SJSA1 (cell line): ENCODE results near the gene GNS. TPM values are rescaled to one million over a fixed set of nuclear protein-coding genes. Genes with fewer than 3 reads are reported as not detected.

ENCODE experiments used
- DNase-seq, 2 experiments: peaks; one replicate each; pipeline ENCODE4 v3.0.0-alpha.2; 2015 to 2020; ENCODE audit warnings: low spot score in 2 of 2, low read depth in 1 of 2
- H3K27ac ChIP-seq: fragments of 250-450 bp; sonication (Bioruptor Pico); 2 replicates; pipeline ENCODE4 v1.5.1; 2020; ENCODE audit warnings: mild to moderate bottlenecking, moderate library complexity
- H3K27me3 ChIP-seq: fragments of 250-450 bp; sonication (Bioruptor Pico); replicated peaks from 2 replicates; pipeline ENCODE4 v1.5.1; 2020; ENCODE audit warnings: mild to moderate bottlenecking, moderate library complexity
- H3K36me3 ChIP-seq: fragments of 250-450 bp; sonication (Bioruptor Pico); 2 replicates; pipeline ENCODE4 v1.5.1; 2020; ENCODE audit warnings: mild to moderate bottlenecking
- H3K4me1 ChIP-seq: fragments of 250-450 bp; sonication (Bioruptor Pico); replicated peaks from 2 replicates; pipeline ENCODE4 v1.6.1; 2021; ENCODE audit warnings: mild to moderate bottlenecking
- H3K4me3 ChIP-seq: fragments of 250-450 bp; sonication (Bioruptor Pico); 2 replicates; pipeline ENCODE4 v1.5.1; 2020; ENCODE audit warnings: mild to moderate bottlenecking
- H3K9me3 ChIP-seq: fragments of 250-450 bp; sonication (Bioruptor Pico); replicated peaks from 2 replicates; pipeline ENCODE4 v1.5.1; 2020; ENCODE audit warnings: mild to moderate bottlenecking
- total RNA-seq: library from RNA; depleted of rRNA; stranded (reverse); fragments of >200 nt; shearing (Covaris generic); gene quantifications from 2 replicates; pipeline ENCODE4 v1.2.3, GENCODE V29; 2014

Gene GNS
- total RNA-seq, 1 experiment from 2014 or later: 97.6 TPM

DNA sequence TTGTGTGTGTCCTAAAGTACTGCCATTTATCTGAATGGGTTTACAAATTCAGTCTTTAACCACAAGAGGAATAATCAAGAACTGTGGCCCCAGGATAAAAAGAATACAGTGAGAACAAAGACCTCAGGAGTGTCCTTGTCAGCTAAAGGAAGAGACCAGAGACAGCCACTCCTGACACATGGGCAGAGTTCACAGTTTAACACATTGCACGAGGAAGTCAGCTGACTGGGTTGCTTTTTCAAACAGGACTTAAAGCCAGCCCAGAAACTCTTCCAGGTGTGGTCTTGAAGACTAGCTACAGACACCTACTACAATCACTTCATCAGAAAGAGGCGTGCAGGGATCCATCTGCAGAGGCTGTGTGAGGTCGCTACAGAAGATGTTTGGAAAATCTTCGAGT is 42.8 kb downstream of the GNS start:
- Histone ChIP-seq H3K4me1 (peaks cover 5% of the 10 kb centered on the region), H3K27me3 (no peaks in the 10 kb centered on the region), H3K36me3 (peaks cover 37% of the 10 kb centered on the region), H3K27ac (no peak overlapping the region), H3K4me3 (no peak overlapping the region), H3K9me3 (no peaks in the 10 kb centered on the region)
- DNase-seq: no peak

DNA sequence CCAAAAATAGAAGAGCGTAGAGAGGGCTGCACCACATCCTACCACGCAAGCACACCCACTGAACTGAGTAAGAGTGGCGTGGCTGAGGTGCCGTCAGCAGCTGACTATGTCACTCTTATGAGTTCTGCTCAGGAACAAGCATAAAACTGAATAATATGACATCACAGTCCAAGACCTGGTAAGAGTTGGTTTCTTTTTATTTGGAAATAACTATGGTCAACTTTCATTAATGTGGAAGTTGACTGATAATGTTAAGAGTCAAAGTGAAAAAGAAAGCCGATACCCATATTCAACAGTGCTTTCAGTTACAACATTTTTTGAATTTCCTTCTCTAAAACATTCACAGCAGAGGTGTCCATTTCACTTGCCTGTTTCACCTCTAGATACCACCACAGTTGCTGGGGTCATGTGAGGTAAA is 44.6 kb downstream of the GNS start:
- H3K4me3 ChIP-seq: no peak overlapping the region
- peaks cover 23% of the 10 kb centered on the region for H3K36me3 ChIP-seq
- no peak for DNase-seq
- H3K27ac ChIP-seq: no peak overlapping the region
- no peaks in the 10 kb centered on the region for H3K27me3 ChIP-seq
- peaks cover 5% of the 10 kb centered on the region for H3K4me1 ChIP-seq
- no peaks in the 10 kb centered on the region for H3K9me3 ChIP-seq

DNA sequence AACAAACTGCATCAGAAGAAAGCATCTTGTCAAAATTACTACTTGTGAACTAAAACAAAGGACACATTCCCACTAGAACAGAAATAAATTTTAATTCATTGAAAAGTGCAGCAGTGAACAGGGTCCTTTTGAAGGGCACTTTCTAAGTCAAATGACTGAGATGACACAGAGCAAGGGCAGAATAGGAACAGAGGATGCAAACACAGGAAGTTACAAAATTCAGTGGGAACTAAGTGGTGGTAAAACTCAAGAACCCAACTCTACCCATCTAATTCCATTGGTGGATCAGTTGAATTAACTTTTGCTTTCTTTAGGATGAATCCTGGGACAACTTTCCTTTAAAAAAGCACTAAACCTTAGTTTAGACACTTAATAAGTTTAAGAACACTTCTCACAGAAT is 45.8 kb downstream of the GNS start:
- no peak overlapping the region for H3K27ac ChIP-seq
- no peaks in the 10 kb centered on the region for H3K27me3 ChIP-seq
- H3K4me1 ChIP-seq: peaks cover 5% of the 10 kb centered on the region
- H3K36me3 ChIP-seq: peaks cover 23% of the 10 kb centered on the region
- no peaks in the 10 kb centered on the region for H3K9me3 ChIP-seq
- DNase-seq: no peak
- no peak overlapping the region for H3K4me3 ChIP-seq

DNA sequence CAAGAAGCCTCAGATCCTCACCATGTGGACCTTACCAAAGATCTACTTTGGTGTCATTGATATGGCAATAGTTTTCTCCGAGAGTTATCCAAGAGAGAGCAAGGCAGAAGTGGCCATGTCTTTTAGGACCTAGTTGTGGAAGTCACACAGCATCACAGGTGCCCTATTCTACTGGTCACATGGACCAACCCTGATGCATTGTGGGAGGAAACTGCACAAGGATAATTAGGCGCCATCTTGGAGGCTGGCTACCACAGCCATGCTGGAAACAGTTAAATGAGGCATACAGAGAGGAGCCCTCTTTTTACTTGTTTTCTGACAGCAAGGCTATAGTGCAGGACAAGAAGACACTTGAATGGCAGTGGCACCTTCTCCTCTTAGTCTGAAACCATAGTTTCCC is 49.8 kb downstream of the GNS start:
- Histone ChIP-seq H3K36me3 (no peaks in the 10 kb centered on the region; the same call in 1 of the 2 replicates), H3K4me1 (no peaks in the 10 kb centered on the region), H3K9me3 (no peaks in the 10 kb centered on the region), H3K27me3 (no peaks in the 10 kb centered on the region), H3K4me3 (no peak overlapping the region), H3K27ac (no peak overlapping the region)
- no peak for DNase-seq

DNA sequence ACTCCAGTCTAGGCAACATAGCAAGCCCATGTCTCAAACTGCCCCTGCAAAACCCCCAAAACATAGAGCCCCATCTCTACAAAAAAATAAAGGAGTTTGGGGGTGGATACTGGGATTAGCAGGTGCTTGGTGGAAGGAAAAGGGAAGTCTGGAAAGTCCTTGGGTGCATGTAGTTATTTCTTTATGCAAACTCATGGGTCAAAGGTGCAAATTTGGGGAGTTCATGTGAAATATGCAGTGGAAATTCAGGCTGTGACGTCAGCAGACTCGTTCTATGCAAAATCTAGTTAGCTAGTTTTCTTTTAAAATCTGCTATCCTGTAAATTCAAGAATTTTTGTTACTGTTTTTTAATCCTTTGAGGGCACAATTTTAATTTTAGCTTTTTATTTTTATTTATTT is 51.3 kb downstream of the GNS start:
- no peak overlapping the region for H3K4me3 ChIP-seq
- no peaks in the 10 kb centered on the region for H3K9me3 ChIP-seq
- no peak for DNase-seq
- no peaks in the 10 kb centered on the region for H3K4me1 ChIP-seq
- H3K36me3 ChIP-seq: no peaks in the 10 kb centered on the region
- H3K27me3 ChIP-seq: no peaks in the 10 kb centered on the region
- H3K27ac ChIP-seq: no peak overlapping the region

DNA sequence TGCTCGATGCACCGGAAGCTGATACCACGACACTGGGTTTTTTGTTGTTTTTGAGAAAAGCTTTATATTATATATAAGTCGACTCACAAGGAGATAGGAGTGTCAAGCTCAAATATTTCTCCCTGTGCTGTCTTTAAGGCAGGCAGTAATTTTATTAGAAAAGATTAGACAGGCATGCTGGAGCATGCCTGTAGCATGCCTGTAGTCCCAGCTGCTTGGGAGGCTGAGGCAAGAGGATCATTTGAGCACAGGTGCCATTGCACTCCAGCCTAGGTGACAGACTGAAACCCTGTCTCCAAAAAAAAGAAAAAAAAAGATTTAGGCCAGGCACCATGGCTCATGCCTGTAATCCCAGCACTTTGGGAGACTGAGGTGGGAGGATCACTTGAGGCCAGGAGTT is 51.8 kb downstream of the GNS start:
- no peaks in the 10 kb centered on the region for H3K9me3 ChIP-seq
- H3K4me3 ChIP-seq: no peak overlapping the region
- no peaks in the 10 kb centered on the region for H3K4me1 ChIP-seq
- DNase-seq: no peak
- H3K36me3 ChIP-seq: no peaks in the 10 kb centered on the region
- no peaks in the 10 kb centered on the region for H3K27me3 ChIP-seq
- no peak overlapping the region for H3K27ac ChIP-seq

DNA sequence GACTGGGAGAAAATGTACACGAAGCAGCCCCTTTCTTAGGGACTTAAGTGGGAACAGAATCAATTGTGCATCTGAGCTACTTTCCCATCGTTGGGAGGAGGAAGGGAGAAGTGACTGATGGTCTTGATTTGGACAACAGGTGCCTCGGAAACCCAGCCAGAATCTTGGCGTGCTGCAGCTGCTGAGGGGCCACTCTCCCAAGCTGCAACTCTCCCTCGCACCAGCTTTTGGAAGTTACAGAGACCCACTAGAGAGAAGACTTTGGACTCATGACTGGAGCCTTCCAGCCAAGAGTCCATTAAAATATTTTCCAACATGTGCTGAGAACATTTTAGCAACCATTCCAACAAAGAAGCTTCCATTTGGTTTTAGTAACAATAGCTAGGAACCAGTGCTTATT is 52.3 kb downstream of the GNS start:
- no peak overlapping the region for H3K27ac ChIP-seq
- H3K36me3 ChIP-seq: no peaks in the 10 kb centered on the region; the same call in 1 of the 2 replicates
- H3K4me3 ChIP-seq: no peak overlapping the region
- no peaks in the 10 kb centered on the region for H3K4me1 ChIP-seq
- H3K9me3 ChIP-seq: no peaks in the 10 kb centered on the region
- no peak for DNase-seq
- H3K27me3 ChIP-seq: no peaks in the 10 kb centered on the region

DNA sequence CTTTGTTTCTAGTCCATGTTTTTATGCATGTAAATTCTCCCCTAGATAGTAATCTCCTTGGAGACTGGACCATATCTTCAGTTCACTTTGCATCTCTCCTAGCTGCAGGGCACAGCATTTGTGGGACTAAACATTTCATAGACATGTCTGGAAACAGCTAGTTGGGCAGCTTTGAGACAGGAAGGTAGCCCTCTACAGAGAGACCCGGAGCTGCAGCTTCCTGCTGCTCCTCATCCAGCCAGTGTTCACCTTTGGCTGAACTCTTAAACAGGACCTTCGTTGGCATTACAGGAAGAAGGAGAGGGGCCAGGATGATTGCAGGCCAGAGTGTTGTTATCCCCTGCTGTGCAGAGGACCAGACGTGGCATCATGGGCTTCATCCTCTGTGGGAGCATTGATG is 52.9 kb downstream of the GNS start:
- H3K27ac ChIP-seq: no peak overlapping the region
- no peaks in the 10 kb centered on the region for H3K27me3 ChIP-seq
- no peaks in the 10 kb centered on the region; the same call in 1 of the 2 replicates for H3K36me3 ChIP-seq
- H3K9me3 ChIP-seq: no peaks in the 10 kb centered on the region
- no peak for DNase-seq
- no peak overlapping the region for H3K4me3 ChIP-seq
- H3K4me1 ChIP-seq: no peaks in the 10 kb centered on the region

DNA sequence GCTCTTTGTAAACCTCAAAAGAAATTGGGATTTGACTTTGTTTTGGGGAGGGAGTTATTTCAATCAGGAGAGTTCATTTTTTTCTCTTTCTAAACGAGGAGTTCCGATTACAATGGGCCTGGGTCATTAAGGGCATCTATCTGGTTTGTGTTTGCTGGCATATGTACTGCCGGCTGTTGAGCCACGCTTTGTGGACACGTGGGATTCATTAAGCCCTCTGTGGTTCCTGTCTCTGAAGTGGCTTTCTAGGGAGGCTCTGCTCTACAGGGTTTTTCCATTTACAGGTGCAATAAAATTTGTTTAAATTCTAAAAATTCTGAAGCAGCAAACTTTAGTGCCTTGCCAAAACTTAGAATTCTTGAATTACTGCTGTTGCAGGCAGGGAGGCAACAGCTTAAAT is 57.9 kb downstream of the GNS start:
- Histone ChIP-seq H3K4me1 (no peaks in the 10 kb centered on the region), H3K36me3 (peaks cover 5% of the 10 kb centered on the region), H3K27me3 (no peaks in the 10 kb centered on the region), H3K9me3 (no peaks in the 10 kb centered on the region), H3K27ac (no peak overlapping the region), H3K4me3 (no peak overlapping the region)
- no peak for DNase-seq

DNA sequence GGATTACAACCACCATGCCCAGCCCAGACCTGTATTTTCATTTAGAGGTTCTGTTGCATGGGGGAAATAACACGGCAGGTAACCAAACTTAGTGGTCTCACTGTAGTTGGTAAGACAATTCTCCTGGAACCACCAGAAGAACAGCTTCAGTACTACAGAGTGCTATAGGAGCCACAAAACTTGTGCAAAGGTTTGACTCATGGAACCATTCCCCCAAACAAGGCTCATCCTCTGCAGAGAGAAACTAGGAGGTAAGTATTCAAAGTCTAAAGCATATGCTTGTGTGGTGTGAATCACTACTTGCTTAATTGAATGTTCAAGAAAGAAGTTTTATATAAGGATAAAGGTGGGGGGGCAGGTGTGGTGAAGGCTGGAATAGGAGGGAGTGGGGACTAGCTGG is 58.7 kb downstream of the GNS start:
- Histone ChIP-seq H3K36me3 (peaks cover 7% of the 10 kb centered on the region), H3K4me1 (no peaks in the 10 kb centered on the region), H3K27me3 (no peaks in the 10 kb centered on the region), H3K4me3 (no peak overlapping the region), H3K9me3 (no peaks in the 10 kb centered on the region), H3K27ac (no peak overlapping the region)
- DNase-seq: no peak

DNA sequence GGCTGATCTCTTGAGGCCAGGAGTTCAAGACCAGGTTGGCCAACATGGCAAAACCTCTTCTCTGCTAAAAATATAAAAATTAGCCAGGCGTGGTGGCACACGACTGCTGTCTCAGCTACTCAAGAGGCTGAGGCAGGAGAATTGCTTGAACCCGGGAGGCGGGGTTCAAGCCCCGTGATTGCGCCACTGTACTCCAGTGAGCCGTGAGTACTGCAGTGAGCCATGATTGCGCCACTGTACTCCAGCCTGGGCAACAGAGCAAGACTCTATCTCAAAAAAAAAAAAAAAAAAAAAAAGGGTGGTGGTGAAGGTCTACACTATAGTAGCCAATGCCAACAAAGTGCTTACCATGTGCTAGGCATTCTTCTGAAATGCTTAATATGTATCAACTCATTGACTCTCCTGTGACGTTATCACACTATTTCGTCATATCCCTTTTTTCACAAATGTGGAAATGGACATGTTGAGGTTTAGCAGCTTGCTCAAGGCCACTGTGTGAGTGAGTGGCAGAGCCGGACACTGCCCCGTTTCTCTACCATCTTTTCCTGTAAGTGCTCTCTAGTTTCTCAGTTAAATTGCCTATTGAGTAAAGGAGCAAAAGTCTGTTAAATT is 59.6 kb downstream of the GNS start:
- H3K27me3 ChIP-seq: no peaks in the 10 kb centered on the region
- no peak overlapping the region for H3K27ac ChIP-seq
- no peaks in the 10 kb centered on the region for H3K9me3 ChIP-seq
- no peak for DNase-seq
- H3K4me1 ChIP-seq: no peaks in the 10 kb centered on the region
- no peak overlapping the region for H3K4me3 ChIP-seq
- peaks cover 14% of the 10 kb centered on the region for H3K36me3 ChIP-seq

DNA sequence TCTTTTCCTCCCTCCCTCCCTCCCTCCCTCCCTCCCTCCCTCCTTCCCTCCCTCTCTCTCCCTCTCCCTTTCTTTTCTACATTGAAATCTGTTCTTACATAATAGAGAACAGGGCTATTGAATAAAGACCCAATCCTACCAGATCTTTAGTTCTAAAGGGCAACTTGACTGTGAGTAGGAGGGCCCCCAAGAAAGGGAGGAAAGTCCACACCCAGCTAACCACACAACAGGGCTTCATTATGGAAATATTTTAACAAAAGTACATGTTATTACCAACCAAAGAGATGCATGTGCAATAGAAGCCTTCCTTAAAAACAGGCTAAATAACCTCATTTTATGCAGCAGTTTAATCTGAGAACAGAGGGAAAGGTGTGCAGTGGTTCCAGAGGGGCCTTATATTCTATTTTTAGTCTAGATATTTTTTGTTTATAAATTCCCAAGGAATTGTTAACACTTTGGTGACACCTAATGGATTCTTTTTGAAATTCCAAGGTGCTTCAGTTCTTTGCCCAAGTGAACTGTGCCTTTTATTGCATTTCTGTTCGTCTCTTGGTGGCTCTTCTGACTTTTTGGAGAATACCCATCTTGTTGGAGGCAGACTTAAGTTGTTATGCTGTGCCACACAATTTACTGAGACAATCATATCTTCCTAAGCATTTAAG is 63.0 kb downstream of the GNS start:
- Histone ChIP-seq H3K4me3 (no peak overlapping the region), H3K27me3 (no peaks in the 10 kb centered on the region), H3K27ac (no peak overlapping the region), H3K4me1 (no peaks in the 10 kb centered on the region), H3K36me3 (peaks cover 39% of the 10 kb centered on the region), H3K9me3 (no peaks in the 10 kb centered on the region)
- DNase-seq: peak in 1 of 2 experiments; percentile 28

DNA sequence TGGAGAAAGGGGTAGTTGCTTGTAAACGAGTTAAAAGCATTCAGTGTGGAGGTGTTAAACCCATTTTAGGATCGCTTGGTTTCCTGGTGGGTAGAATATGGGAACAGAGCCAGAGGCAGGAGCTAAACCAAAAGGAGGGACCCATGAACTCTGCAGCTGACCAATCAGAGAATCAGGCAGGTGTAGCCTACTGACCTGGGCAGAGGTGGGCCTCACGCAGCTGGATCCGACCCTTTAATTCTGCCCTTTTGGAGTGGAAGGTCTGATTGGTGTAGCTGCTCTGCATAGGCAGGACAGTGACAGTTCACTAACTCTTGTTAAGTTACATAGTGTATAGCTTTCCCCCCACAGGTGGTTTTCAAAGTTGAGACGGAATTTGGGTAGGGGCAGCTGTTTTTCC is 63.7 kb downstream of the GNS start:
- no peak overlapping the region for H3K4me3 ChIP-seq
- H3K4me1 ChIP-seq: no peaks in the 10 kb centered on the region
- H3K36me3 ChIP-seq: peaks cover 40% of the 10 kb centered on the region
- H3K27ac ChIP-seq: no peak overlapping the region
- DNase-seq: no peak
- H3K9me3 ChIP-seq: no peaks in the 10 kb centered on the region
- no peaks in the 10 kb centered on the region for H3K27me3 ChIP-seq

DNA sequence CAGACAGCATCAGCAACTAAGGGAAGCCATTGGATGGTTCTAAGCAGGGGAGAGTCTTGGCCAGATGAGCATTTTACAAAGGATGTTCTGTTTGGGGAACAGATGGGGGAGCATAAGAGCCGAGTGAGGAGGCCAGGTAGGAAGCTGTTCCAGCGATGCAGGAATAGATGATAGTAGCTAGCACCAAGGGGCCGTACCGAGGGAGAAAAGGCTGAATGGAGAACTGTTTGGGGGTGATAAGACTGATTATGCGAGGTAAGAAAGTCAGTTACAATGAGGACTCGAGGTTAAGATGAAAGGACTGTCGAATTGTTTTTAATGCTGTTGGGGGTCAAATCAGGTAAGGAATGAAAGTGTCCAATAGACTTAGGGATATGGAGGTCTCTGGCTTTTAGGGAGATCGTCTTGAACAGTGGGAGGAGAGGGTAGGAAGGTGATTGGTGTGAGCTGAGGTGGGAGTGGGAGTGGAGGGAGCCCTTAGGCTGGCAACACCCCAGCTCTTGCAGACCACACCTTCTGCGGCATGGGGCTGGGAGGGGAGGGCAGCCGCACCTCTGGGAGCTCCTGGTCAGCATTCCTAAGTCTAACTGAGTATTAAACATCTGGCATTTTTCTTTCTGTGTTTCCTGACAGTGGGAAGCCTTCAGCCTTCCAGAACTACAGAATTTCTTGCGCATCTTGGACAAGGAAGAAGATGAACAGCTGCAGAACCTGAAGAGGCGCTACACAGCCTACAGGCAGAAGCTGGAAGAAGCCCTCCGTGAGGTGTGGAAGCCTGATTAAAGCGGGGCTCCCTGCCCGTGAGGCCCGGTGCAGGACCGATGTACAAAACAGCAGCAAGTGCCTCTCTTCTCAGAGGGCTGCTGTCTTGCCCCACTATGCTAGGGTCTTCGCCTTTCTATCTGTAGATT is 64.8 kb downstream of the GNS start:
- H3K27ac ChIP-seq: no peak overlapping the region
- no peak overlapping the region for H3K4me3 ChIP-seq
- DNase-seq: no peak
- no peaks in the 10 kb centered on the region for H3K4me1 ChIP-seq
- H3K9me3 ChIP-seq: no peaks in the 10 kb centered on the region
- H3K27me3 ChIP-seq: no peaks in the 10 kb centered on the region
- H3K36me3 ChIP-seq: peaks cover 41% of the 10 kb centered on the region
